ENCODE data around the gene CDK9.

The CDK9 gene

DNA sequence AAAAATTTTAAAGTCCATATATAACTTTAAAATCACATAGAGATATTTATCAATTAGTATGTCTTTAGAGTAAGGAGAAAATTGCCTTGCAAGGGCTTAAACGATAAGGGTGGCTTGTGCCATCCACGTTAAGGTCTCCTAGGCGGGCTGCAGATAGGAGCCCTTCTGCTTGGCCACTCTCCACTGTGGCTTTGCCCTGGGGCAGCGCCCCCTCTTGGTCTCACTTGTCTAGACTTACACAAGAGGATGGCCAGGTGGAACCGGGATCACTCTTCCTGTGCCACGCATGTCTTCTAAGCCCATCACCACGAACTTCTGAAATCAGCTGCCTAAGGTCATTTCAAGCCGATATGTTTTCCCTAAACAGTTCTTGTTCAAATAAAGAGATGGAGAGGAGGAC lies 19.8 kb downstream of the CDK9 start:
- DNase-seq = no peak

DNA sequence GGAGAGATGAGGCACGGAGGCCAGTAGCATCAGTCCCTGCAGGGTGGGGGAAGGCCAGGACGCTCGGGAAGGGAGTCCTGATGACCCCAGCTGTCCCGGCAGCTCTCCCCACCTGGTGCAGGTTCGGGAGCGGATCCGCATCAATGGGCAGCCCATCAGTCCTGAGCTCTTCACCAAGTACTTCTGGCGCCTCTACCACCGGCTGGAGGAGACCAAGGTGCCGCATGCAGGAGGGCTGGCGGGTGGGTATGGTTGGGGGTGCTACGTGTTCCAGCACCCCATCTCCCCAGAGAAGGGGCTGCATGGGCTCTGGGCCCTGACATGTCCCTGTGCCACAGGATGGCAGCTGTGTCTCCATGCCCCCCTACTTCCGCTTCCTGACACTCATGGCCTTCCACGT lies 21.0 kb downstream of the CDK9 start:
- DNase-seq = no peak

DNA sequence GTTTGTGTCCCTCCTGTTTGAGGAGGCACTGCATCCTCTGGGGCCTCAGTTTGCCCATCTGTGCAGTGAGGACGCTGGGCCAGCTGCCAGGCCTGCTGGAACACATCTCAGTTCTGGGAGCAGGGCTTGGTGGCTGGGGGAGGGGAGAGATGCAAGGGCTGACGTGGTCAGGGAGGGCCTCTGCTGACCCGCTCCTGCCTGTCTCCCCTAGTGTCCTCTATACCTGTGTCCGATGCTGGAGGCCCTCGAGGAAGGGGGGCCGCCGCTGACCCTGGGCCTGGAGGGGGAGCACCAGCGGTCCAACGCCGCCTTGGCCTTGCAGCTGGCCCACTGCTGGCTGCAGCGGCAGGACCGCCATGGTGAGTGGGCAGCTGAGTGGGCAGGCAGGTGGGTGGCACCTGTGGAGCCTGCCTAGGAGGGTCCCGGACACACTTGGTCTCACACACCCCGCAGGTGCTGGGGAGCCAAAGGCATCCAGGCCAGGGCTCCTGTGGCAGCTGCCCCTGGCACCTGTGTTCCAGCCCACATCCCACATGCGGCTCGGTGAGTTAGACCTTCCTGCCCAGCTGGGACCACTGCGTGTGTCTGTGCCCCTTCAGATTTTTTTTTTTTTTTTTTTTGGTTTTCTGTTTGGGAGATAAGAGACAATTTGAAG lies 22.6 kb downstream of the CDK9 start:
- DNase-seq = no peak

DNA sequence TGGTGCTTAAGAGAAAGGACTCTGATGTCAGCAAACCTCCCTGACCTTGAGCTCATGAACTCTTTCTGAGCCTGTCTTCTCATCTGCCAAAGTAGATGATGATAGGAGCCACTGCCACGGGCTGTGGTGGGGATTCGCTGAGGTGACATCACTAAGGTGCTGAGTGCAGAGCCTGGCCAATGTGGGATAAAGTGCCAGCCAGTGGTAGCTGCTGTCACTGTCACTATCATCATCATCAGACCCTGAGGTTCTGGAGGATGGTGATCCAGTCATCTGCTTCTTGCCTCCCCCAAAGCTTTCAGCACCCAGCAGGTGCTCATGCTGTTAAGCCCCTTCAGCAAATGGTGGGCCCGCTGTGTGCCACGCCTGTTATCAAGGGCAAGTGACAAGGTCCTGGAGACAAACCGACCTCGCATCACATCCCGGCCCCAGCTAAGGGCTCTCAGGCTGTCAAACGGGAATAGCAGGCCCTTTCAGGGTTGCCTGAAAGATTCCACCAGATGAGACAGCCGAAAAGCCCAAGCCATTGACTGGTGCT lies 23.2 kb downstream of the CDK9 start:
- no peak for DNase-seq

DNA sequence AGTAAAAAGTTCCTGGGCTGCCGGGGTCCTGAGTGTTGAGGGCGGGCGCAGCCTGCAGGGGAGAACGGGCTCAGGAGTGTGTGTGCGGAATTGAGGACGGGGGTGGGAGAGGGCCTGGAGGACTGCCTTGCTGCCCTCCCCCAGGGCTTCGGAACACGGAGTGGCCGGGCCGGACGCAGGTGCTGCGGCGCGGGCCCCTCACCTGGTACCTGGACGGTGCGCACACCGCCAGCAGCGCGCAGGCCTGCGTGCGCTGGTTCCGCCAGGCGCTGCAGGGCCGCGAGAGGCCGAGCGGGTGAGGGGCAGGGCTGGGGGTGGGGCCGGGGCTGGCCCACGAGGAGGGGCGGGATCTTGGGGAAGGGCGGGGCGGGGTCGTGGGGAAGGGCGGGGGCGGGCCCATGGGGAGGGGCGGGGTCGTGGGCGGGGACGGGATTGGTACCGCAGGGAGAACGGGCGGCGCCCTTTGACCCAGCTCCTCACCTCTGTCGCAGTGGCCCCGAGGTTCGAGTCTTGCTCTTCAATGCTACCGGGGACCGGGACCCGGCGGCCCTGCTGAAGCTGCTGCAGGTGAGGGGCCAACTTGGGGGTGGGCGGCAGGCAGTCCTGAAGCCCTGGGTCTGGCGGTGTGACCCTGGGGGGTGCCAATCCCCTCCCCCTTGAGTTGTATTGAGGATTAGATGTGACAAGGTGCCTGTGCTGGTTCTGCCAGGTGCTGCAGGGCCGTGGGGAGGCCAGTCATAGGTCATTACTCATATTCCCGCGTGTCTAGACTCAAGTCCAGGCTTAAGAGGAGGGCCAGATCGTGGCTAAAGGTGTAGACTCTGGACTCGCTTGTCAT lies 23.9 kb downstream of the CDK9 start:
- DNase-seq = no peak

DNA sequence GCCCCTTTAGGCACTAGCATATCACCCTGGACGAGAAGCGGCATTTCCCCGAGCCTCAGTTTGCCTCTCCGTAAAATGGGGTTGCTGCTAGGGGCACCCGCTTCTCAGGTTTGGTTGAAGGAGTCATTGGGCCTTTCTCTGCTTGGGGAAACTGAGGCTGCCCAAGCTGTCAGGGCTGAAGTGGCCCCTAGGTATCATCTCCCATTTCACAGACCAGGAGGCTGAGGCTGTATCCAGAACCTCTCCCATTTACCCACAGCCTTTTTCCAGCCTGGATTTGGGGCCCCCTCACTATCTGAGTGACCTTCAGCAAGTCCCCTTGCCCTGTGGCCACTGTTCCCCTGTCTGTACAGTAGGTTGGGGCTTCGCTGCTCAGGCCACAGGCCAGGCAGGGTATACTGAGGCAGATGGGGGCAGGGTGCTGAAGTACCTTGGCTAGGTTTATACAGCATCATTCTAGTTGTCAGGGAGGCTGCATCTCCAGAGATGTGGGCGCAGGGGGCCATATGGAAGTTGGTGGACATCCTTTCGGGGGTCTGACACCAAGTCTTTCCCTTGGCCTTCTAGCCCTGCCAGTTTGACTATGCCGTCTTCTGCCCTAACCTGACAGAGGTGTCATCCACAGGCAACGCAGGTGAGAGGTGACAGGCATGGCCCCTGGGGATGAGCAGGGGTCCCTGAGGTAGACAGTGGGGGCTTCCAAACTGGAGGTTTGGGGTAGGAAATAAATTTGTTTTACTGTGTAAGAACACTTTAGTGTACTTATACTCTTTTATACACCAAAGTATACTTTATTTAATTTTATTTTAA lies 24.7 kb downstream of the CDK9 start:
- no peak for DNase-seq

DNA sequence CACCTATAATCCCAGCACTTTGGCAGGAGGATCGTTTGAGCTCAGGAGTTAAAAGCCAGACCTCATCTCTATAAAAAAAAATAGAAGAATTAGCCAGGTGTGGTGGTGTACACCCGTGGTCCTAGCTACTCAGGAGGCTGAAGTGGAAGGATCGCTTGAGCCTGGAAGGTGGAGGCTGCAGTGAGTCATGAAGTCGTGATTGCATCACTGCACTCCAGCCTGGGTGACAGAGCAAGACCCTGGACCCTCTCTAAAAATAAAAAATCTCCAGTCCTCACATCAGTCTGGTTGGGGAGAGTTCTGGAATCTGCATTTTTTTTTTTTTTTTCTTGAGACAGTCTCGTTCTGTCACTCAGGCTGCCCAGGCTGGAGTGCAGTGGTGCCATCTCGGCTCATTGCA lies 26.2 kb downstream of the CDK9 start:
- no peak for DNase-seq

DNA sequence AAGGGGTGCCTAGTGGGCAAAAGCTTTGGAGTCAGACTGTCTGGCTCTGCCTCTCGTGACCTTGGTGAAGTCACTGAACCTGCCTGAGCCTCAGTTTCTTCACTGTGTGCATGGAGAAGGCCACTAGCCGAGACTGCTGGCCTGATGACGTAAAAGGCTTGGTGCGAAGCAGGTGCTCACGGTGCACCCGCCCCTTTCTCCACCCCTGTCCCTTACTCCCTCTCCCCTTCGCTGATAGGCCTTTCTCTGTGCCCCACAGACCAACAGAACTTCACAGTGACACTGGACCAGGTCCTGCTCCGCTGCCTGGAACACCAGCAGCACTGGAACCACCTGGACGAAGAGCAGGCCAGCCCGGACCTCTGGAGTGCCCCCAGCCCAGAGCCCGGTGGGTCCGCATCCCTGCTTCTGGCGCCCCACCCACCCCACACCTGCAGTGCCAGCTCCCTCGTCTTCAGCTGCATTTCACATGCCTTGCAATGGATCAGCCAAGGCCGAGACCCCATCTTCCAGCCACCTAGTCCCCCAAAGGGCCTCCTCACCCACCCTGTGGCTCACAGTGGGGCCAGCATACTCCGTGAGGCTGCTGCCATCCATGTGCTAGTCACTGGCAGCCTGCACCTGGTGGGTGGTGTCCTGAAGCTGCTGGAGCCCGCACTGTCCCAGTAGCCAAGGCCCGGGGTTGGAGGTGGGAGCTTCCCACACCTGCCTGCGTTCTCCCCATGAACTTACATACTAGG lies 27.3 kb downstream of the CDK9 start:
- no peak for DNase-seq

DNA sequence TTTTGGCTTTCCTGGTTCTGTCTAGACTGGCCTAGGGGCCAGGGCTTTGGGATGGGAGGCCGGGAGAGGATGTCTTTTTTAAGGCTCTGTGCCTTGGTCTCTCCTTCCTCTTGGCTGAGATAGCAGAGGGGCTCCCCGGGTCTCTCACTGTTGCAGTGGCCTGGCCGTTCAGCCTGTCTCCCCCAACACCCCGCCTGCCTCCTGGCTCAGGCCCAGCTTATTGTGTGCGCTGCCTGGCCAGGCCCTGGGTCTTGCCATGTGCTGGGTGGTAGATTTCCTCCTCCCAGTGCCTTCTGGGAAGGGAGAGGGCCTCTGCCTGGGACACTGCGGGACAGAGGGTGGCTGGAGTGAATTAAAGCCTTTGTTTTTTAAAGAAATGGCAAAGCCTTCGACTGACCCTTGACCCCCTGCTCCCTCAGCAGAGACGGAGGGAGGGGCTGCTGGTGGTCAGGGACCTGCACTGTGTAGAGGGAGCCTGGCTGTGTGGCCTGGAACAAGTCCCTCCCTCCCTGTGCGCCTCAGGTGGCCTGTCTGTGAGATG lies 27.9 kb downstream of the CDK9 start:
- no peak for DNase-seq

DNA sequence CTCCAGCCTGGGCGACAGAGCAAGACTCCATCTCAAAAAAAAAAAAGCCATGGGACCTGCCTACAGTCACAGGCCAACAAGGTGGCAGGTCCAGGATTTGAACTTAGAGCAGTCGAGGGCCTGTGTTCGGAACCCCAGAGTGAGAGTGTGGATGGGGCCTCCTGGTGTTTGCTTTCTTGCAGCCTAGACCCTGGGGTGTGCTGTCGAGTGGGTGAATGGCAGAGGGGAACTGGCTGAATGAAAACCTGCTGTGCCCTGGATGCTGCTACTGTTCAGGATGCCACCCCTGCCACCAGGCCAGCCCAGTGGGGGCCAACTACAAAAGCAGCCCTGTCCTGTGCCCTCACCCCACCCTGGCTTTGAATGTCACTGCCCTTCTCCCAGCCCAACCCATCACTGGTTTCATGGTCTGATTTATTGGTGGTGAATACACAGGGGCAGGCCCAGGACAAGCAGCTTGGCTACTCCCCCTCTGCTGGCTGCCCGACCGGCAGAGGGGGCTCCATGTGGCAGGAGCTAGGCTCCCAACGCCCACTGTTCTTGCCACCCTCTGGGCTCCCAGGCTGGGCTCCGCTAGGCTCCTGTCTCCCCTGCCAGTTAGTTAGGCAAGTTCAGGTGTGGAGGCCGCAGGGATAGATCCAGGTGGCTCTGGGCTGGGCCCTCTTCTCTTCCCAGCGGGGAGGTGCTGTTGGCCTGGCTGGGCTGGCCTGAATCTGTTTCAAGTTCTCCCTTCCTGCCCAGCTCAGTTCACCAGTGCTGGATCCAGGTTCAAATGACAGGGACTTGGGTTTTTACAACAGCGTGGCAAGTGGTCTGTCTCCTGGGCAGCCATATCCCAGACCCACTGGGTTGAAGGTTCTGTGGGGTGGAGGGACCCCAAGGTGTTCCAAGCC lies 29.0 kb downstream of the CDK9 start:
- DNase-seq = no peak

DNA sequence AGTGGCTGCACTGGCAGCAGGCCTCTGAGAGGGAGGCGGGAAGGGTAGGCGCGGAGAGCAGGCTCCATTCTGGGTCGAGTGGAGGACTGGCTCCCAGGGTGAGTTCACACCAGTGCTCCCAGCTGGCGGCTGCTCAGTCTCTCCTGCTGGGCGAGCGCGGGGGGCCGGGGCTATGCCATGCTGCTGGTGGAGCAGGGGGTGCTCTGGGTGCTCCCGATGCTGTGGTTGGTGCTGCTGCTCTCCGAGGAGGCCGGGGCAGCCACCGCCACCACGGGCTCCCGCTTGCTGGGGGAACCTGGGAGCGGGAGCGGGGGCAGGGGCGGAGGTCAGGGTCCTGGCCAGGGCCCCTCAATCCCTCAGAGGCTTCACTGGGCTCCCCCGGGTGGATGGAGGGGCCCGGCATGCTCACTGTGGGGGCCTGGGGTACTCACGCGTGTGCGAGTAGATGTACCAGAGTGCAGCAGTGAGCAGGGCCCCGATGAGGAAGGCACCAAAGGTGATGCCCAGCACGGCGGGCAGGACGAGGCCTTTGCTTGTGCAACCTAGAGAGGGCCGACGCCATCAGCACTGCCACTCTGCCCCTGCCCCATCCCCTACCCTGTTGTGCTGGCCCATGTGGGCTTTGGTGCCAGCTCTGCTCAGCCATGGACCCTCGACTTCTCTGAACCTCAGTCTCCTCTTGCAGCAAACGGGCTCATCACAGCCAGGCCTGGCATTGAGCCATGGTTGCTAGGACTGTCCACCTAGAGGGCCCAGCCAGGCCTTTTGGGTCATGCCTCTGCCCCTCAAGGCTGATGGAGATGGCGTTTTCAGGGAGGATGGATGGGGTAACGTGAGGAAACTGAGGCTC lies 29.9 kb downstream of the CDK9 start:
- DNase-seq = no peak

DNA sequence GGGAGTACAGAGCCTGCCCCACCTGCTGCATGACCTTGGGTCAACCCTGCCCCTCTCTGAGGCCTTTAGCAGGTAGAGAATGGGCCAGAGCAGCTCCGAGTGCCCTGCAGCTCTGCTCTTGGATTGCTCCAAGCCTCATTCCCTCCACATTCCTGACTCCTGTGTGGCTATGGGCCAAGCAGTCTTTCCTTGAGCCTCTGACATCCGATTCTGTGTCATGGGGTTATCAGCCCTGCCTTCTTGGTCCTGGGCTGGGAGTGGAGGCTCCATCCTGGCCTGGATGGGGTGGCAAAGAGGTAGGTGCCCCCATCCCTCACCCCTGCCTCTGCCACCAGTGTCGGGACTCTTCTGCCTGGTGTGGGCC lies 30.5 kb downstream of the CDK9 start:
- no peak for DNase-seq

DNA sequence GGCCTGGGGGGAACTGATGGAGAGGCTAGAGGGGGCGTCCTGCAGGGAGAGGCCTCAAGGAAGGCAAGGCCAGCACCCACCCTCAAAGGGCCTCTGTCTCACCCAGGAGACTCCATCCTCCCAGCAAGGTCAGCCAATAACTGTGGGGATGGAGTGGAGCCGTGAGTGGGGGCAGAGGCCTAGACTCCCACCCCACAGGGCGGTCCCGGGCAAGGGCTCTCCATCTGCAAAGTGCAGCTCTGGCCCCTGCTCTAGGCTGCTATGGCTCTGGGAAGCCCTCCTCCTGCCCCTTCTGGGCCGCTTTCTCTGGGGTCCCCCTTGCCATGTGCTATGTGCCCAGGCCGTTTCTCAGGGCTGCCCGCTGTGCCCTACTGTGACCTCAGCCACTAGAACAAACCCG lies 30.9 kb downstream of the CDK9 start:
- DNase-seq = no peak

DNA sequence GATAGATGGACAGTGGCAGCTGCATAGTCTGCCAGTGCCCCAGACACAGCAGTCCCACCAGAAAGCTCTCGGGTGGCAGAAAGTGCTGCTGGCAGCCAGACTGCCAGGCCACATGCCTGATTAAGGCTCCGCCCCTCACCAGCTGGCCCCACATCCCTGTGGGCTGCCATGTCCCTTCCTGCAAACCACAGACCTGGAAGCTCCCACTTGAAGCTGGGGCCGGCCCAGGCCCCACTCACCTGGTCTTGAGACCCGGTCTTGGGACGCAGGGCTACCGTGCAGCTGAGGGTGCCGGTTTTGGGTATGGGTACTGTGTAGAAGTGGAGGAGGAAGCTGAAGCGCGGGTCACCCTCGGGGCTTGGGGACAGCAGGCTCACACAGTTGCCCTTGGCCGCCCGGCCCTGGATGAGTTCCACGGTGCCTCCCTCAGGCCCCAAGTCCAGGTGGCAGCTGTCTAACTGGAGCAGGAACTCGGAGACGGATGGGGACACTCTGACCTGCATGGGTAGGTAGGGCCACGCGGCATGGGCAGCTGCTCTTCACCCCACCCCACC lies 32.1 kb downstream of the CDK9 start:
- DNase-seq = no peak

DNA sequence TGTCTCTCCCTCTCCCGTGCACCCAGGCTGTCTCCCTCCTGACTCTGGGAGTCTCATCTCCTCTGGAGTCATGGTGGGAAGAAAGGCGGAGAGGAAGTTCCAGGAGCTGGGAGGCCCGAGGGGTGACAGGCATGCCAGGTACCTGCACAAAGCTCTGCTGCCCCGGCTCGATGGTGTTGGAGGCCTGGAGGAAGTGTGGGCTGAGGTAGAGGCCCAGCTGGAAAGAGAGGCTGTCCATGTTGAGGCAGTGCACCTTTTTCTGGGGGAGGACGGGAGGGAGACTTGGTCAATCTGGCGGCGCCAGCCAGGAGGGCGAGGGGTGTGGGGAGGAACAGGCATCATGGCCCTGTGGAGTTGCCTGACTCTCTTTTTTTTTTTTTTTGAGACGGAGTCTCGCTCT lies 32.7 kb downstream of the CDK9 start:
- DNase-seq = no peak

DNA sequence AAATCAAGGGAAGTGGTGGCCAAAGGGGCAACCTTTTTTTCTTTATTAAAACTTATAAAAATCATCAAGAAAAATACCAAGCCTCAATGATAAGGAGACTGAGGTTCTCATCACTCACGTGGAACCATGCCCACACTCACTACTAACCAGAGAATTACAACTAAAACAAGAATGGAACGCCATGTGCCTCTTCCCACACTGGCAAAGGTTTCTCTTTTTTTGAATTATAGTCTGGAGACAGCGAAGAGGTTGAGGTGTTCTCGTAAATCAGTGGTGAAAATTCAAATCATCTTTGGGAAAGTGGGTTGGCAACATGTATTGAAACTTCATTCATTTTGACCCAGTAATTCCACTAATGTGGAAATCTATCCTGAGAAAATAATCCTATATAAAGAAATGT lies 36.3 kb downstream of the CDK9 start:
- no peak for DNase-seq

DNA sequence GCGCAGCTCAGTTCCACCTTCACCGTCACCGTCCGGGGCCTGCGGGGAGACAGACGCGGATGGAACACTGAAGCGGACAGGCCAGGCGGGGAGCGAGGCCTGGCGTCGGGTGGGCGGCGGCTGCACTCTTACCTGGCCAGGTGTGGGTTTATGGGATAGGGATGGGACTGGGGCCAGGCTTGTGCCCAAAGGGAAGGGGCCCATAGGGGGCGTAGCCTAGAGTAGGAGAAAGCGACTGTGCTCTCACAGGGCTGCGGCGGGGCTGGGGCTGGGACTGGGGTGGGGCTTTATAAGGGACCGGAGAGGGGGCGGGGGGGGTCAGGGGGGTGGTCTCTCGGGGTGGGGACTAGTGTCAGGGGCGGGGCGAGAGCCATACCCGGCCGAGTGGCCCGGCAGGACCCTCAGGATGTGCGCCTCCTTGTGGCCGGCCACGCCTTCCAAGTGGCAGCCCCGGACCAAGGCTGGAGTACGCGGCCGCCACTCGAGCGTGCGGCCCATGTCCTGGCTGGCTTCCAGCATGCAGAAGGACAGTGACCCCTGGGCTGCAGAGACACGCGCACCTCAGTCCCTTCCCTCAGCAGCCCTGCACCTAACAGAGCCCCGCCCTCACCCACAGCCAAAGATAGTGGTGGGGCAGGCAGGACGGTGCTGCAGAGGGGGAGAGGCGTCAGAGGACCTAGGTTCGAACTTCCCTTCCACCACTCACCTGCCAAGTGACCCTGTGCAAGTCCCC lies 39.7 kb downstream of the CDK9 start:
- DNase-seq = no peak

DNA sequence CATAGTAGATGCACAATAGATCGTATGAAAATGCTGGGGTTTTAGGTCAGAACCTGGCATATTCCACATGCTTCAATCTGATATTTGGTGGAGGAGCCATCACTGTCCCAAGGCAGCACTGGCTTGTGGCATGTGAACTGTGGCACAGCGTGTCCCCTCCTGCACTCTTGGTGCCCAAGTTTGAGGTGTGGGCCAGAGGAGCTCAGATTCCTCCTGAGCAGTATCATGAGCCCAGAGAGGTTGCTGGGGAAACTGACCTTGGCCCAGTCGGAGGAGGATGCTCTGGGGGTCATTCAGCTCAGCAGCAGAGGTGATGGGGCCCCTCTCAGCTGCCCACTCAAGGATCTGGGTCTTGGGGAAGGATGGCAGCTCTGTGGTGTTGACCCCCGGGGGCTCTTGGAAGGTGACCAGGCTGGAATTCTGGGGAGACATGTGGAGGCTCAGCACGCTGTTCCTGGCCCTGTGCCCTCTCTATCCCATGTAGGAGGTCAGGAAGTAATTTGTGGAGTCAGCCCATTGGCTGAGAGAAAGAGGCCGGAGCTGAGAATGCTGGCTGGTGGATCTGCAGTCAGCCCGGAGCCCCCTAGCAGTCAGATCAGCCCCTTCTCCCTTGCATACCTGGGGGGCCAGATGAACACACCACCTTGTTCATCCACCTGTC lies 40.5 kb downstream of the CDK9 start:
- DNase-seq = no peak

Measured in NCI-H2081 treated with DMSO at 0.1 percent for 48 hours (cell line).